ENCODE results near the gene ZNG1A. TPM values are rescaled to one million over a fixed set of nuclear protein-coding genes. Genes with fewer than 3 reads are reported as not detected.
A peak's percentile ranks its signal among the peaks of the same experiment; 100 is the strongest.
"Not testable (repeated sequence)": the region's sequence is repeated elsewhere in the genome, so short reads cannot be mapped to it uniquely, and the experiment has no call there.

Gene ZNG1A
- polyA plus RNA-seq, 6 donors from 2014 or later, result 16.4 to 60.3 (median 26.9) TPM

- H3K9me3 Mint-ChIP-seq; ATAC-seq (ENCODE audit: low read depth in 2 of 2): not testable (repeated sequence)
These were observed 39.0 kb downstream of the ZNG1A start for GRCh38 chr9:139880-140279.

GRCh38 chr9:117995-118467 is 60.8 kb downstream of the ZNG1A start, which contains the start of gene FOXD4:
FOXD4 (minus strand) TSS chr9:118417; CDS start chr9:118119, 298 bp downstream.
- not testable (repeated sequence) for H3K9me3 Mint-ChIP-seq; ATAC-seq (ENCODE audit: low read depth in 2 of 2); DNase-seq
- Mint-ChIP-seq H3K27ac (peak within 1 kb of the TSS in 2 of 6 donors; percentile 69 to 94), H3K27me3 (peaks cover 15 to 42% (median 27%) of the 10 kb centered on the region in 3 donors), H3K36me3 (peaks cover 5 to 12% of the 10 kb centered on the region in 2 donors), H3K4me3 (peak within 1 kb of the TSS; percentile 65 to 89 (median 80)), H3K4me1 (peaks cover 10 to 25% (median 24%) of the 10 kb centered on the region in 3 donors)

More at GRCh38 chr9:139880-140279, 39.0 kb downstream of the ZNG1A start:
- not testable (repeated sequence) for H3K27me3 Mint-ChIP-seq, H3K36me3 Mint-ChIP-seq, H3K4me1 Mint-ChIP-seq, H3K27ac Mint-ChIP-seq, DNase-seq, H3K4me3 Mint-ChIP-seq

GRCh38 chr9:117144-117994 is 61.5 kb downstream of the ZNG1A start:
- Mint-ChIP-seq H3K4me1 (peaks cover 10 to 28% (median 25%) of the 10 kb centered on the region in 3 donors), H3K4me3 (peak overlapping the region; percentile 65 to 89 (median 80)), H3K27ac (peak overlapping the region in 2 of 6 donors; percentile 69 to 94), H3K36me3 (peaks cover 5 to 12% of the 10 kb centered on the region in 2 donors), H3K27me3 (peaks cover 15 to 47% (median 31%) of the 10 kb centered on the region in 3 donors)
- DNase-seq, result peak; percentile 57
- not testable (repeated sequence) for H3K9me3 Mint-ChIP-seq; ATAC-seq (ENCODE audit: low read depth in 2 of 2)

- peak; percentile 14 for DNase-seq
- Mint-ChIP-seq H3K27me3 (peaks cover 15 to 48% (median 32%) of the 10 kb centered on the region in 3 donors), H3K36me3 (peaks cover 5 to 12% of the 10 kb centered on the region in 2 donors), H3K27ac (peak overlapping the region in 2 of 6 donors; percentile 16 to 32), H3K4me3 (peak overlapping the region; percentile 0 to 77 (median 62)), H3K4me1 (peaks cover 10 to 28% (median 25%) of the 10 kb centered on the region in 3 donors)
- not testable (repeated sequence) for H3K9me3 Mint-ChIP-seq; ATAC-seq (ENCODE audit: low read depth in 2 of 2)
These were observed 62.4 kb downstream of the ZNG1A start for GRCh38 chr9:116239-117077.

GRCh38 chr9:115118-115451 is 63.8 kb downstream of the ZNG1A start:
- peaks cover 15 to 48% (median 29%) of the 10 kb centered on the region in 3 donors for H3K27me3 Mint-ChIP-seq
- not testable (repeated sequence) for H3K9me3 Mint-ChIP-seq; DNase-seq; ATAC-seq (ENCODE audit: low read depth in 2 of 2); H3K36me3 Mint-ChIP-seq
- peak overlapping the region in 3 of 6 donors; percentile 65 to 84 (median 72) for H3K27ac Mint-ChIP-seq
- peak overlapping the region; percentile 72 to 90 (median 82) for H3K4me3 Mint-ChIP-seq
- peaks cover 10 to 28% (median 25%) of the 10 kb centered on the region in 3 donors for H3K4me1 Mint-ChIP-seq

GRCh38 chr9:114267-115117 is 64.4 kb downstream of the ZNG1A start:
- H3K27ac Mint-ChIP-seq, result peak overlapping the region in 4 of 6 donors; percentile 65 to 93 (median 81)
- peak in 1 of 2 donors; percentile 11 for ATAC-seq (ENCODE audit: low read depth in 2 of 2)
- H3K27me3 Mint-ChIP-seq, result peaks cover 17 to 52% (median 33%) of the 10 kb centered on the region in 3 donors

GRCh38 chr9:113468-114266 is 65.2 kb downstream of the ZNG1A start:
- Mint-ChIP-seq H3K27ac (peak overlapping the region in 4 of 6 donors; percentile 56 to 90 (median 76)), H3K4me1 (peaks cover 7 to 28% (median 25%) of the 10 kb centered on the region in 3 donors), H3K27me3 (peaks cover 23 to 57% (median 38%) of the 10 kb centered on the region in 3 donors), H3K4me3 (peak overlapping the region; percentile 72 to 90 (median 82))
- not testable (repeated sequence) for H3K36me3 Mint-ChIP-seq, H3K9me3 Mint-ChIP-seq
- peak; percentile 75 to 78 for ATAC-seq (ENCODE audit: low read depth in 2 of 2)
- DNase-seq, result peak; percentile 49

More at GRCh38 chr9:114267-115117, 64.4 kb downstream of the ZNG1A start:
- H3K36me3 Mint-ChIP-seq, H3K9me3 Mint-ChIP-seq: not testable (repeated sequence)
- Mint-ChIP-seq H3K4me3 (peak overlapping the region; percentile 72 to 90 (median 84)), H3K4me1 (peaks cover 10 to 28% (median 25%) of the 10 kb centered on the region in 3 donors)
- DNase-seq, result peak; percentile 17

GRCh38 chr9:112589-113467 is 66.0 kb downstream of the ZNG1A start:
- Mint-ChIP-seq H3K27me3 (peaks cover 20 to 54% (median 41%) of the 10 kb centered on the region in 3 donors), H3K27ac (peak overlapping the region in 2 of 6 donors; percentile 18 to 74), H3K4me1 (peaks cover 7 to 24% (median 21%) of the 10 kb centered on the region in 3 donors), H3K4me3 (peak overlapping the region; percentile 12 to 80 (median 32))
- not testable (repeated sequence) for ATAC-seq (ENCODE audit: low read depth in 2 of 2); DNase-seq; H3K9me3 Mint-ChIP-seq; H3K36me3 Mint-ChIP-seq

- not testable (repeated sequence) for DNase-seq; H3K9me3 Mint-ChIP-seq; H3K4me3 Mint-ChIP-seq; H3K27ac Mint-ChIP-seq; H3K36me3 Mint-ChIP-seq; ATAC-seq (ENCODE audit: low read depth in 2 of 2)
- H3K4me1 Mint-ChIP-seq, result peaks cover 7 to 15% (median 14%) of the 10 kb centered on the region in 3 donors
- peaks cover 37 to 57% (median 45%) of the 10 kb centered on the region in 3 donors for H3K27me3 Mint-ChIP-seq
These were observed 68.2 kb downstream of the ZNG1A start for GRCh38 chr9:110672-111071.

- not testable (repeated sequence) for H3K4me3 Mint-ChIP-seq; H3K9me3 Mint-ChIP-seq; H3K27ac Mint-ChIP-seq; ATAC-seq (ENCODE audit: low read depth in 2 of 2); DNase-seq; H3K4me1 Mint-ChIP-seq; H3K36me3 Mint-ChIP-seq
- peaks cover 30 to 53% (median 41%) of the 10 kb centered on the region in 3 donors for H3K27me3 Mint-ChIP-seq
These were observed 69.3 kb downstream of the ZNG1A start for GRCh38 chr9:109540-109939.
